GM19324 (cell line): ENCODE data around the gene GREB1.

Source experiments
- ATAC-seq: cut with Tn5 transposase; IDR thresholded peaks from one replicate; pipeline ENCODE4 v1.9.1; 2021; ENCODE audit warnings: mild to moderate bottlenecking, moderate library complexity; ENCODE audit not compliant: unreplicated experiment, low FRiP score

Gene GREB1

DNA sequence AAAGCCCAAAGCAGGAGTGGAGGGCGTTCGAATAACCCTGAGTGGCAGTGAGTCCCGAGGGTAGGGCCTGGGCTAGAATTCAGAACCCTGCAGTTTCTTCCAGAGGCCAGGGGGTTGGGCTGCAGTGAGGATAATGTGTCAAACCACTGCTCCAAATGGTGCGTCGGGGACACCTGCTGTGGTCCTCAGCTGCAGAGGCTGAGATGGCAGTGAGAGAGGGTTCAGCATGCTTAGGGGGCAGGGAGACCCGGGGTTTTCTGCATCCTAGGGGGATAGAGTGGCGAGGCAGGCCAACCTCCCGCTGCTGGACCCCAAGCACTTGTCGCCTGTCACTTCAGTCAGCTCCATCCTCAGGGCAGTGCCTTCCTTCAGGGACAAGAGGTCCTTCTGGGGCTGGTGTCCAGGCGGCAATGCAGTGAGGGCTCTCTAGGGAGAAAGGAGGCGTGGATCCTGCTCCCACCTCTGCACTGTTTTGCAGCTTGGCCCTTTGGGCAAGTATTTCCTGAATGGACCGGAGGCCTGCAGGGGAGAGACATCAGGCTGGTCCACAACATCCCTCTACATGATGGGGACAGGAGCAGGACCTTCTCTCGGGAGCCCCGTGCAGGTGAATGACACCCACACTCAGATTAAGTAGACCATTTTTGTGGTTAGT is 144.6 kb downstream of the GREB1 start:
- no peak for ATAC-seq

GRCh38 chr2:11679016-11679415 is 145.2 kb downstream of the GREB1 start:
- ATAC-seq, result no peak

DNA sequence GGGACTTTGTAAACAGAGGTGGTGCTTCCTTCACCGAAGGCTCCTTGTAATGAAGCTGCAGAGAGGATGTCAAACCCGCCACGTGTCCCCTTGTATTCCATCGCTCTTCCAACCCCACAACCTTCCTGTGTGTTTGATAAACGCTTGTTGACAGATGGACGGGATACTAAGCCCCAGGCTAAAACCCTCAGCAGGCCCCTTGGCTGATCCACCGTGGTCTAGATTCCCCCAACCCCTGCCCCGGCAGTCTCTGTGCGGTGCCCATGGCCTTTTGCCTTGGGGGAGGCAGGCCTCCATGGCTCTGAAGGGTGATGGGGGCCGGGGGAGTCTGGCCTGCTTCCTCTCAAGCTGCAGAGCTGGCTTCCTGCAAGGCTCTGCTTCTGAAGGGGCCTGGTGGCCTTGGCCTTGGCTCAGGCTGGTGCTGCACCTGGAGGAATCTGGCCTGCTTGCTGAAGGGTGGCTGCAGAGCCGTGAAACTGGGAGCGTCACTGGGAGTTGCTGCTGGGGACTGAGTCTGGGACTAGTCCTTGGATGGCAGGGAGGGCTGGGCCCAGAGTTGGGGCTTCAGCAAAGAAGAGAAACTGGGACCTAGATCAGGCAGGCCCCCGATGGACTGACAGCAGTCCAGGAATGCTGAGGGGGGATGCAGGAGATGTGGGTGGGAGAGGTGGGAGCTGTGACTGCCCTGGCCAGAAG is 145.8 kb downstream of the GREB1 start:
- no peak for ATAC-seq

GRCh38 chr2:11680182-11680900 is 146.5 kb downstream of the GREB1 start:
- no peak for ATAC-seq

DNA sequence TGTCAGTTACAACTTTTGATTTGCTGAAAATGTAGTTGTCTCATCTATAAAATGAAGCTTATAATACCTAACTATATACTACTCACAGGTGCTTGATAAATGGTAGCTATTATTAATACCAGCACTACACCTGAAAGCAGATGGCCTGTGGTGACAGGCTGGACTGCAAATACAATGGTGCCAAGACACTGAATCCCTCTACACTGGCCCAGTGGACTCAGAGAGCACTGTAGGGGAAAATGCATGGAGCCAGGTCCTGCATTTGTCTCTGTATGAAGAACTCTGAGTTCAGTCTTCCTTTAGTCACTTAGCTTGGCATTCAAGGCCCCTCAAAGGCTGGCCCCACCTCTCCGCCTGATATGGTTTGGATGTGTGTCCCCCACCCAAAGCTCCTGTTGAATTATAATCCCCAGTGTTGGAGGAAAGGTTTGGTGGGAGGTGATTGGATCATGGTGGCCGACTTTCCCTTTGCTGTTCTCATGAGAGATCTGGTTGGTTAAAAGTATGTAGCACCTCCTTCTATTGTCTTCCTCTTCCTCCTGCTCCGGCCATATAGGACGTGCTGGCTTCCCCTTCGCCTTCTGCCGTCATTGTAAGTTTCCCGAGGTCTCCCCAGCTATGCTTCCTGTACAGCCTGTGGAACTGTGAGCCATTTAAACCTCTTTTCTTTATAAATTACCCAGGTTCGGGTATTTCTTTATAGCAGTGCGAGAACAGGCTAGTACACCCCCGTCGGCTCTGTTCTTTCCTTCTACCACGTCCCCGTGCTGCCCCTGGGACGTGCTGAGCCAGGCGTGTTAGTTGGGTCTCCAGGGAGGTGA is 147.3 kb downstream of the GREB1 start:
- ATAC-seq, result no peak

GRCh38 chr2:11681722-11682589 is 148.1 kb downstream of the GREB1 start:
- ATAC-seq, result no peak

- ATAC-seq, result no peak
These were observed 148.7 kb downstream of the GREB1 start for GRCh38 chr2:11682590-11682915.

GRCh38 chr2:11683476-11683875 is 149.6 kb downstream of the GREB1 start:
- no peak for ATAC-seq

DNA sequence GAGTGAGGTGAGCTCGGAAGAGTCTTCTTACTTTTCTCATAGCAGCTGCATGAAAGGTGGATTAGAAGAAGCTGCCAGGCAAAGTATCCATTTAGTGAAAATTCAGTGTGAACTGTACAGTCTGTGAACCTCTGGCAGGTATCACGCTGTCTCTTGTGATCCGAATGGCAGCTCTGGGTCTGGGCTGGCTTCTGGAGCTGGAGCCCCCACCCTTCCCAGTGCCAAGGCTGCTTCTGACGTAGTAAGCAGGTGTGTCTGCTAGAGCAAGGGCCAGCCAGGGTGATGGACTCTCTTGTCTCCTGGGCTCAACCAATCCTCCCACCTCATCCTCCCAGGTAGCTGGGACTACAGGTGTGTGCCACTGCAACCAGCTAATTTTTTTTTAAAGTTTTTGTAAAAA is 150.1 kb downstream of the GREB1 start:
- no peak for ATAC-seq

GRCh38 chr2:11684894-11685460 is 151.1 kb downstream of the GREB1 start:
- no peak for ATAC-seq

DNA sequence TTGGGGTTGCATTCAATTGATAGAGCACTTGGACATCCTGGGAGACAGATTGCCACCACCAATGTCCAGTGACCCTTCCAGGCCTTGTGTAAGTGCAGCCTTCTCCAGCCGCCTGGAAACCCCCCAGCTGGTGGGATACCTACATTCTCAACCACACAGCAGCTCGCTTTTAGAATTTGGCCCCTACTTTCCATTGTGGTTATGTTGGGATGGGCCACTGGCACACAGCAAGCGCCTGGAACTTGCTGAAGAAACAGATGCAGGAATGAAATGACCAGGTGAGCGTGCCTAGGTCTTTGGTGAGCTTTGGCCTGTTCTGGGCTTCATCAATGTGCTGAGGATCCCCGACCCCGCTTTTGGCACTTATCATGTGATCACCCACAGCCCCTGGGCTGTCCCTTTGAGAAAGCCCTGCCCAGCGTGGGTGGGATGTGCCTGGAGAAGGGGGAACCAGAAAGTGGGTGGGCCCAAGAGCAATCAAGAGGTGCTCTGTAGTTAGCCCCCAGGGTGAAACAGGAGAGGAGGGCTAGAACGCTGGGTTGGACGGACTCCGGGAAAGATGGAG is 152.1 kb downstream of the GREB1 start:
- ATAC-seq, result no peak

DNA sequence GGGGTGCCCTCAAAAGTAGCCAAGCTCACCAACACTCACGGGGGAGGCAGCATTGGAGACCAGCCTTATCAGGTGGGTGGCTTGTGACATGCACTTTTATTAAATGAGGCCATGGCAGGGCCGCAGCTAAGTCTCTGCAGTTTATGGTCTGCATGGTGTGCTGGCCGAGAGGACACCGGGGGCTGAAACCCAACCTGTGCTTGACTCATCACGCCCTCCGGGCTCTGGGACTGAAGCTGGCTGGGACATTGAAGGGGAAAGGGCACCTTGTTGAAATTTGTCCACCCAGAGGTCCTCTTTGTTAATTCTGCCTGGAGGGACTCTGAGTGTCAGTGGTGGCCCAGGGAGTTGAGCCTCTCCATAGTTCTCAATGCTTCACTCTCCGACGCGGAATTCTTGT is 153.9 kb downstream of the GREB1 start:
- no peak for ATAC-seq

DNA sequence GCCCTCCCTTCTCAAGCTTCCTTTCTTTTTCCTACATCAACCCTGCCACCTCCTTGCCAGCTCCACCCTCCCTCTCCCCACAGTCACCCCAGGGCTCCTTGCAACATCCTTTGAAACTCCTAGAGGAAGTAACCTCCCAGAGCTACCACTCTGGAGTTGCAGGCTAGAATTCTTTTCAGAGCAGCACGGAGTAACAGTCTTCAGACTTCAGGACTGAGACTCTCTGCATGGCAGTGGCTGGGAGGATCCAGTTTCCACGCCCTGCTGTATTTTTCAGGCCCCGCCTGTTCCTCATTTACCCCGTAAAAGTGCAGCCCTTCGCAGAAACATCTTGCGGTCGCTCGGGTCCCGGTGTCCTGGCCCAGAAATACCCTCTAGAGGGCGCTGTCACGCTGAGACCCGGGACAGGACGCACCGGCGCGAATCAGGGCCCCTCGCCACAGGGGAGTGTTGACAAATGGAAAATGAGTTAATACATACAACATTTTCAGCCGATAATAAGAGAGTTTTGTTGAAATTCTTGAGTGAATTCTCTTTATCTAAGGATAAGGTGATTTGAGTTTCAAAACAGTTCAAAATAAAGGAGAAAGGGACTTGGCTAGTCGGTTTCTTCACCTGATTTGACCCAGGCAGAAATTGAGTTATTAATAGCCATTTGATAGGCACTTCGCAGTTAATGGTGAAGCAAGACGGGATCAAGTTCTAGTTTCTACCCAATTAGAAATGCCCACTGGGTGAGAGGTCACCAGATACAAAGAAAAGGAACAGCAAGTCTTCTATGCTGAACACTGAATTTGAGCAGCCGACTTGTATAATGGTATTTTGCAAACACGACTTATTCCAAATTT is 154.6 kb downstream of the GREB1 start:
- no peak for ATAC-seq

DNA sequence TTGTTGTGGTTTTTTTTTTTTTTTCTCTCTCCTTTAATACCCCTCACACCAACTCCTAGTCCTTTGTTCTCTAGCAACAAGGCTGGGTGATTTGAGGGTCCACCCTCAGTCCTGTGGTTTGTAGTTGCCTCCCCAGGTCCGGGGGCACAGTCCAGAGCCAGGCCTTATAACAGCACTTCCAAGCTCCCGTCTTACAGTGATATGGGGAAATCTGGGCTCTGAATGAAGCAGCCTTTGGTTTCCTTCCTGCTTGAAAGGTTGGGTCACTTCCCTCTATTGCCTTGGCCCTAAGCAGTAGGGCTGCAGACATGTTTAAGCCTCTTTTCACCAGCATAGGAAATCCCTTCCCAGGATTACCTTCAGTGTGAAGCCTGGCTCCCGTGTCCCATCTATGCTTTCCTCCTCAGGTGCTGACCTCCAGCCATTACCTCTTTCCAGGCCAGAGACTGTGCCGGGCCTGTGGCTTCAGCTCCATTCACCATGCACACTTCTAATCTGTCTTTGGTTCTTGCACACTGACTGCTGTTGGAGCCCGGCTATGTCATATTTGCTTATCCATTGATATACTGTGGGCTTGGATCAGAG is 157.3 kb downstream of the GREB1 start:
- no peak for ATAC-seq
